ENCODE results near the gene EFCAB5. TPM values are rescaled to one million over a fixed set of nuclear protein-coding genes. Genes with fewer than 3 reads are reported as not detected.

Gene EFCAB5
- polyA plus RNA-seq (2012; rRNA removed): 0.05 TPM in 1 of 2 replicates, not detected in the other
- polyA plus RNA-seq (2012; cell fraction: cytosol; rRNA removed): 0.01 and 0.03 TPM in 2 replicates
- polyA plus RNA-seq (2012; cell fraction: nucleus; rRNA removed): 0.02 and 0.18 TPM in 2 replicates

GRCh38 chr17:29941334-29941733 lies at the start of gene EFCAB5:
EFCAB5 (plus strand) TSS chr17:29941634; CDS start chr17:29941797, 163 bp downstream.
- H3K9ac ChIP-seq: no peak within 1 kb of the TSS
- H3K27ac ChIP-seq (ENCODE audit: low read depth in 2 of 2, low read length in 1 of 2): no peak within 1 kb of the TSS
- H3K4me2 ChIP-seq: no peak within 1 kb of the TSS
- H3K27me3 ChIP-seq (ENCODE audit: insufficient read depth): no peaks in the 10 kb centered on the region
- H3K9me3 ChIP-seq: no peaks in the 10 kb centered on the region
- no peaks in the 10 kb centered on the region for H3K79me2 ChIP-seq (ENCODE audit: insufficient read depth)
- 87% methylated on average over 1 of the region's 1 CpG for WGBS (ENCODE audit: low lambda C conversion rate)
- H3F3A ChIP-seq (replicated peaks; ENCODE audit: insufficient read depth): no peaks in the 10 kb centered on the region
- H3K36me3 ChIP-seq (replicated peaks in 1 of 2; ENCODE audit: control insufficient read depth in 1 of 2, insufficient read depth in 2 of 2, low read length in 1 of 2): no peaks in the 10 kb centered on the region
- ChIA-PET CTCF (interaction anchor here (0.9 to 3.9 kb wide), 4 partner anchors 10 to 152 kb away, joined by 3 to 46 read pairs (median 4); partner anchors contain the start of gene SSH2), POLR2A (no interaction called here)
- no peak for TF ChIP-seq NRF1 (IDR thresholded peaks at IDR 0.05; ENCODE audit: low read depth, low read length)
- no peak for TF ChIP-seq NFIC (IDR thresholded peaks at IDR 0.05; ENCODE audit: borderline replicate concordance)
- TF ChIP-seq GATA2 (CRISPR knock-in tag; IDR thresholded peaks at IDR 0.05): no peak
- TF ChIP-seq CHD2 (IDR thresholded peaks at IDR 0.05; ENCODE audit: low read length, partially characterized antibody): no peak
- TF ChIP-seq TAF1 (IDR thresholded peaks at IDR 0.05; ENCODE audit: borderline replicate concordance, low read depth, low read length): no peak
- no peak for TF ChIP-seq SMC3 (IDR thresholded peaks at IDR 0.05; ENCODE audit: low read depth, low read length)
- no peak for TF ChIP-seq TCF12 (IDR thresholded peaks at IDR 0.05)
- no peak for TF ChIP-seq USF2 (IDR thresholded peaks at IDR 0.05; ENCODE audit: borderline replicate concordance, low read depth, low read length)
- DNase-seq: no peak
- no peaks in the 10 kb centered on the region for H3K9me2 ChIP-seq
- H4K20me1 ChIP-seq (ENCODE audit: insufficient read depth): no peaks in the 10 kb centered on the region
- no peaks in the 10 kb centered on the region for H3K4me1 ChIP-seq (ENCODE audit: control insufficient read depth in 1 of 2, insufficient read depth in 2 of 2, low read depth in 1 of 2, low read length in 1 of 2)
- no peak within 1 kb of the TSS for H2AFZ ChIP-seq (ENCODE audit: low read depth)
- H3K4me3 ChIP-seq (ENCODE audit: low read depth in 2 of 2, low read length in 1 of 2): no peak within 1 kb of the TSS

DNA sequence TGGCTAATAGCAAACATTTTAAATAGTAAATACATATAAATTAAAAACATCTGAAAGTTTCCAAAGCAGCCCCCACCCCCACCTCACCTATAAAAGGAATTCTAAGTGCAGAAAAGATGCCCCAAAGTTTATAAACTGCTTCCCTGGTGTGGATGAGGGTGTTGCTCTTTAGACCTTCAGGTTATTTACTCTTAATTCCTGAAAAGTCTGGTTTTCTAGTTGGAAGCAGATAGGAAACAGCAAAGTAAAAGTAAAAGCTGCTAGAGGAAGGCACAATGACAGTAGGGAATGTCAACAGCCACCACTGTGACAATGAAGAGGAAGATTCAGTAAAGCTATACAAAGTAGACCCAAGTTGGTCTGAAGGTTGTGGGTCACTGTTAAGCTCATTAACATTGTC lies 49.2 kb upstream of the EFCAB5 start:
- no peak for DNase-seq
- H3K9ac ChIP-seq: no peak overlapping the region
- no peak overlapping the region for H2AFZ ChIP-seq (ENCODE audit: low read depth)
- H3K27ac ChIP-seq (ENCODE audit: low read depth in 2 of 2, low read length in 1 of 2): no peak overlapping the region
- H3K4me1 ChIP-seq (ENCODE audit: control insufficient read depth in 1 of 2, insufficient read depth in 2 of 2, low read depth in 1 of 2, low read length in 1 of 2): no peaks in the 10 kb centered on the region
- peaks cover 0 to 2% of the 10 kb centered on the region in 2 experiments for H3K36me3 ChIP-seq (replicated peaks in 1 of 2; ENCODE audit: control insufficient read depth in 1 of 2, insufficient read depth in 2 of 2, low read length in 1 of 2)
- POLR2A ChIA-PET: interaction anchor here (0.6 kb wide), 1 partner anchor 260 kb away, joined by 6 read pairs; no protein-coding TSS in a partner anchor
- no peaks in the 10 kb centered on the region for H3K27me3 ChIP-seq (ENCODE audit: insufficient read depth)
- H3K9me3 ChIP-seq: no peaks in the 10 kb centered on the region
- H4K20me1 ChIP-seq (ENCODE audit: insufficient read depth): no peaks in the 10 kb centered on the region
- H3F3A ChIP-seq (replicated peaks; ENCODE audit: insufficient read depth): peaks cover 4% of the 10 kb centered on the region
- H3K4me3 ChIP-seq (ENCODE audit: low read depth in 2 of 2, low read length in 1 of 2): no peak overlapping the region
- no peak overlapping the region for H3K4me2 ChIP-seq
- peaks cover 47% of the 10 kb centered on the region for H3K79me2 ChIP-seq (ENCODE audit: insufficient read depth)
- H3K9me2 ChIP-seq: no peaks in the 10 kb centered on the region
- CTCF ChIA-PET: interaction anchor here (1.2 to 1.5 kb wide), 5 partner anchors 17 to 201 kb away, joined by 3 to 7 read pairs (median 4); no protein-coding TSS in a partner anchor
- no peak for TF ChIP-seq MXI1 (IDR thresholded peaks at IDR 0.05; ENCODE audit: low read depth, low read length)
- TF ChIP-seq YY1 (IDR thresholded peaks at IDR 0.05; ENCODE audit: low read depth): no peak
- no peak for TF ChIP-seq TCF12 (IDR thresholded peaks at IDR 0.05)
- no peak for TF ChIP-seq RXRA (IDR thresholded peaks at IDR 0.05; ENCODE audit: borderline replicate concordance, low read depth)
- TF ChIP-seq RCOR1 (IDR thresholded peaks at IDR 0.05; ENCODE audit: low read length): no peak
- no peak for TF ChIP-seq PBX3 (IDR thresholded peaks at IDR 0.05)
- no peak for TF ChIP-seq MAX (IDR thresholded peaks at IDR 0.05; ENCODE audit: low read depth)
- TF ChIP-seq, protein P1, sequence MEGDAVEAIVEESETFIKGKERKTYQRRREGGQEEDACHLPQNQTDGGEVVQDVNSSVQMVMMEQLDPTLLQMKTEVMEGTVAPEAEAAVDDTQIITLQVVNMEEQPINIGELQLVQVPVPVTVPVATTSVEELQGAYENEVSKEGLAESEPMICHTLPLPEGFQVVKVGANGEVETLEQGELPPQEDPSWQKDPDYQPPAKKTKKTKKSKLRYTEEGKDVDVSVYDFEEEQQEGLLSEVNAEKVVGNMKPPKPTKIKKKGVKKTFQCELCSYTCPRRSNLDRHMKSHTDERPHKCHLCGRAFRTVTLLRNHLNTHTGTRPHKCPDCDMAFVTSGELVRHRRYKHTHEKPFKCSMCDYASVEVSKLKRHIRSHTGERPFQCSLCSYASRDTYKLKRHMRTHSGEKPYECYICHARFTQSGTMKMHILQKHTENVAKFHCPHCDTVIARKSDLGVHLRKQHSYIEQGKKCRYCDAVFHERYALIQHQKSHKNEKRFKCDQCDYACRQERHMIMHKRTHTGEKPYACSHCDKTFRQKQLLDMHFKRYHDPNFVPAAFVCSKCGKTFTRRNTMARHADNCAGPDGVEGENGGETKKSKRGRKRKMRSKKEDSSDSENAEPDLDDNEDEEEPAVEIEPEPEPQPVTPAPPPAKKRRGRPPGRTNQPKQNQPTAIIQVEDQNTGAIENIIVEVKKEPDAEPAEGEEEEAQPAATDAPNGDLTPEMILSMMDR (IDR thresholded peaks at IDR 0.05): no peak
- no peak for TF ChIP-seq IRF3 (IDR thresholded peaks at IDR 0.05; ENCODE audit: low read depth, low read length)
- no peak for TF ChIP-seq TAF1 (IDR thresholded peaks at IDR 0.05; ENCODE audit: borderline replicate concordance, low read depth, low read length)
- TF ChIP-seq, protein P2, sequence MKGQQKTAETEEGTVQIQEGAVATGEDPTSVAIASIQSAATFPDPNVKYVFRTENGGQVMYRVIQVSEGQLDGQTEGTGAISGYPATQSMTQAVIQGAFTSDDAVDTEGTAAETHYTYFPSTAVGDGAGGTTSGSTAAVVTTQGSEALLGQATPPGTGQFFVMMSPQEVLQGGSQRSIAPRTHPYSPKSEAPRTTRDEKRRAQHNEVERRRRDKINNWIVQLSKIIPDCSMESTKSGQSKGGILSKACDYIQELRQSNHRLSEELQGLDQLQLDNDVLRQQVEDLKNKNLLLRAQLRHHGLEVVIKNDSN (IDR thresholded peaks at IDR 0.05; ENCODE audit: borderline replicate concordance, low read depth): no peak
- no peak for TF ChIP-seq FOXM1 (IDR thresholded peaks at IDR 0.05; ENCODE audit: low read depth)
- no peak for TF ChIP-seq SMC3 (IDR thresholded peaks at IDR 0.05; ENCODE audit: low read depth, low read length)
- no peak for TF ChIP-seq SIN3A (IDR thresholded peaks at IDR 0.05; ENCODE audit: borderline replicate concordance, low read depth, low read length)
